ENCODE results near the gene SCGB1A1.

Gene SCGB1A1

DNA sequence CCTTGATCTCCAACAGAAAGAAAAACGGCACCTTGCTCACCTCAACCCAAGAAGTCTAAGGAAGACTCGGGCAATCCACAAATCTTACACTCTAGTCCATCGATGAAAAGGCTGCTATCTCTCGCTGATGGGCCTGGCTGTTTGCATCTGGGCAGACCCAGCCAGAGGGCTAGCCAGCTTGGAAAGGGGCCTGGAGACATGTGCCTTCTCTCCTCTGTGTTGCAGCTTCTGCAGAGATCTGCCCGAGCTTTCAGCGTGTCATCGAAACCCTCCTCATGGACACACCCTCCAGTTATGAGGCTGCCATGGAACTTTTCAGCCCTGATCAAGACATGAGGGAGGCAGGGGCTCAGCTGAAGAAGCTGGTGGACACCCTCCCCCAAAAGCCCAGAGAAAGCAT, 3.2 kb downstream of the SCGB1A1 start:
- no peak for DNase-seq (ENCODE audit: low read depth in 2 of 2)

DNA sequence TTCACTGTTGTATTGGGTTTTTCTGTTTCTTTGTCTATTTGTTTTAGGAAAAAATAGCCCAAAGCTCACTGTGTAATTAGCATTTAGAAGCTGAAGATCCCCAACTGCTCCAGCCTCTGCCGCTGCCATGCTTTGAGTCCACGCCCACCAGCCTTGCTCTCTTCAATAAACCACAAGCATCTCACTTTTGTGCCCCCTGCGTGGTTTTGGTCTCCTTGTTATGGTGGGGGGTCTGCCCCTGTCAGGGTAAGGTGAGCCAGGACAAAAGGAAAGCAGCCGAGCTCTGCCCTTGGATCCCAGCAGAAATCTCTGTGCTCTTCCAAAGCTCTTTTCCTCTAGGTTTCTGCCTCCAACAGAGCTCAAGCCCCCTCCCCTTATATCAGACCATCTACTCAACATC, 4.2 kb downstream of the SCGB1A1 start:
- DNase-seq (ENCODE audit: low read depth in 2 of 2) = no peak

DNA sequence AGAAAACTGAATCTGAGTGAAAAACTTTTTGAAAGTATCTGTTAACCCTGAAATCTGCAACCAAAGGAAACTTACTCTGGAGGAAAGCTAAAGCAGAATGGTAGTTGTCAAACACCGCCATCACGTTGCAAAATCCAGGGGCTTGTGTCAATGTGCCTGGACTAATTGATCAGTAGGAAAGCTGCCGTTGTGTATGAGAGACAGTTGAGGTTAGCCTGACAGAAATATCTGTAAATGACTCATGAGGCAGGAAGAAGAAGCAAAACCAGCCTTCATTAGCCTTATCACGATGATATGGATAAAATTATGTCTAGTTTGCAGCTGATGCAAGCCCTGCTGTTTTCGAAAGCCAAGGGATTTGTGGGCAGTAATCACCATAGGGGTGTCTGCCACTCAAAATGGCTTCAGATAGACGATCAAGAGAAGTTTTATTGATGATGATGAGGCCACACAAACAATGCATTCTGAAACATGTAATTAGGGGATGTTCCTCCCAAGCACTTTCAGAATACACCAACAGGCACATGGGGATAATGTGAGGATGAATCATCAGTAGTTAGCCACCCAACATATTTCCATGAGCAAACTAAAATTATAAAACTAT, 8.9 kb downstream of the SCGB1A1 start:
- no peak for DNase-seq (ENCODE audit: low read depth in 2 of 2)

DNA sequence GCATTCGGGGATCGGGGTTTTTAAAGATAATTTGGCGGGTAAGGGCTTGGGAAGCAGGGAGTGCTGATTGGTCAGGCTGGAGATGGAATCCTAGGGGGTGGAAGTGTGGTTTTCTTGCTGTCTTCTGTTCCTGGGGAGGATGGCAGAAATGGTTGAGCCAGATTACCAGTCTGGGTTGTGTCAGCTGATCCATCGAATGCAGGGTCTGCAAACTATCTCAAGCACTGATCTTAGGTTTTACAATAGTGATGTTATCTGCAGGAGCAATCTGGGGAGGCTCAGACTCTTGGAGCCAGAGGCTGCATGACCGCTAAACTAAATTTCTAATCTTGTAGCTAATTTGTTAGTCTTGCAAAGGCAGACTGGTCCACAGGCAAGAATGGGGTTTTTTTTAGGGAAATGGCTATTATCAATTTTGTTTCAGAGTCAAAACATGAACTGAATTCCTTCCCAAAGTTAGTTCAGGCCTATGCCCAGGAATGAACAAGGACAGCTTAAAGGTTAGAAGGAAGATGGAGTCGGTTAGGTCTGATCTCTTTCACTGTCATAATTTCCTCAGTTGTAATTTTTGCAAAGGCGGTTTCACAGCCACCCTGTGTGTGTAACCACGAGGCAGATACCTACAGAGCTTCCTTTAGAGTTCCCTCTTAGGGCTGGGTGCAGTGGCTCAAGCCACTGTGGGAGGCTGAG, 10.2 kb downstream of the SCGB1A1 start:
- no peak for DNase-seq (ENCODE audit: low read depth in 2 of 2)

DNA sequence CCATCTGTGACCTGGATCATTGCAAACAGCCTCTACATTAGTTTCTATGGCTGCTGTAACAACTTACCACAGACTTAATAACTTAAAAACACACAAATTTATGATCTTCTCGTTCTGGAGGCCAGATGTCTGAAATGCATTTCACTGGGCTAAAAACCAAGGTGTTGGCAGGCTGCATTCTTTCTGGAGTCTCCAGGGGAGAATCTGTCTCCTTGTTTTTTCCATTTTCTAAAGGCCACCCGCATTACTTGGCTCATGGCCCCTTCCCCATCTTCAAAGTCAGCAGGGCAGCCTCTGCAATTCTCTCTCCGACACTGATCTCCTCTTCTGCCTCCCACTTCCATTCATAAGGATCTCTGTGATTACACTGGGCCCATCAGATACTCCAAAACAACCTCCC, 11.6 kb downstream of the SCGB1A1 start:
- no peak for DNase-seq (ENCODE audit: low read depth in 2 of 2)

DNA sequence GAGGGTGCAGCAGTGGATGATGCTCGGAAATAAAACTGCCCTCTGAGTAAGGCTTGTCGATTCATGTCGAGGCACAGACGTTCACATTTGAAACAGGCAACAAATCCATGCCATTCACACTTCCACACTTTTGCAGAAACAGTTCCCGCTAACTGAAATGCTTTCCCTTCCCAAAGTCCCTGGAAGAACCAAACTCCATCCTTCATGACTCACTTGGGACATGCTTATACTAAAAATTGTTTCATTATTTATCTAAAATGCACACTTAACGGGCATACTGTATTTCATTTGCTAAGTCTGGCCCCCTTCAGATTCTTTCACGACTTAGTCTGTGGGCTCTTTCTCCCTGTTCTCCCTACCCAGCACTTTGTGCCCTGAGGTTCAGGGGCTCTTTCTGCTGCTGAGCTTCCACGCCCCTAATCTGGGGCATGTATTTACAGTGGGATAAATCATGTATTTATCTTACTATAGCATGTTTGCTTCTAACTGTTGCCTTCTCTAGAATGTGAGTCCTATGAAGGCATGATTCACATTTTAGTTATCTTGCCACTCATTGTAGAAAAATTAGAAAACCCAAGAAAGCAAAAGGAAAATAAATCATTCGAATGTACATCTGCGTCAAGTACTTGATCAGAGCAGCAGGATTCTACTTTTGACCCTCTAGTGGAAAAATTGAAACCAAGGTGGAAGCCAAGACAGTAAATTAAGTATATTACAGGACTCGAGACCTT, 12.5 kb downstream of the SCGB1A1 start:
- DNase-seq (ENCODE audit: low read depth in 2 of 2) = no peak

DNA sequence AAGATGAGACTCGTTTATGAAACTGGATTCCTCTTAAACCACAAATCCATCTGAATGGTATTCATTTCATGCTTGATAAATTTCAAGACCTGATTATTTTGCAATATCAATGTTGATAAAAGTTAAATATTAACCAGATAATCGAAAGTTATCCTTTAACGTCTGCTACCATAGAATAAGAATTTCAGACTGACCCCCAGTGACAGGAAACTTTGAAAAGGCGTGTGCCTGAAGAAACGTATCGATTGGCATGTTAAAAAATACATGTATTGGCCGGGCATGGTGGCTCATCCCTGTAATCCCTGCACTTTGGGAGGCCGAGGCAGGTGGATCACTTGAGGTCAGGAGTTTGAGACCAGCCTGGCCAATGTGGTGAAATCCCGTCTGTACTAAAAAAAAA, 13.9 kb downstream of the SCGB1A1 start:
- DNase-seq (ENCODE audit: low read depth in 2 of 2) = no peak

DNA sequence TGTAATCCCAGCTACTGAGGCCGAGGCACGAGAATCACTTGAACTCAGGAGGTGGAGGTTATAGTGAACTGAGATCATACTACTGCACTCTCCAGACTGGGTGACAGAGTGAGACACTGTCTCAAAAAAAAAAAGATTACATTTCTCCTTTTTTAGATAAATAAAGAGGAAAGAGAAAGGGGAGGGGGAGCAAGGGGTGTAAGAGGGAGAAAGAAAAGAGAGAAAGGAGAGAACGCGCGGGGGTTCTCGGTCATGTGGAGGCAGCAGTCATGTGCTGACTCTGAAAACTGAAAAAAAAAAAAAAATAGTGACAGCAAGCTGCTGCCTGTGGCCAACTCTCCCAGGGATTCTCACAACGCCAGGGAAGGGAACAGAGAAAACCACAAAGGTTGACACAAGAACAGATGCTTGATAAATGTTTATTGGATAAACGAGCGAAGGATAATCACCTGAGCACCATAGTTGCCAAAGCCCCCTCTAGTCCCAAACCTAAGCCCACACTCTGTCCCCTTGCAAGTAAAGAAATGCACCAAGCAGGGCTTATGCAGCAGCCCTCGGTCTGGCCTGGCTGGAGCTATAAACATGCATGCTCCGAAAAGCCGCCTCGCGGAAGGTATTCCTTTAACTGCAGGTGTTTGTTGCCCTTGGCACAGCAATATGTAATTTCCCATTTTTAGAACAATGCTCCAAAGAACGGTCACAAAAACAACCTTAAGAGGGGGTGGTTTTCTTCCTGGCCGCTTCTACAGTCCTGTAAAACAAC, 14.5 kb downstream of the SCGB1A1 start:
- DNase-seq (ENCODE audit: low read depth in 2 of 2) = no peak

DNA sequence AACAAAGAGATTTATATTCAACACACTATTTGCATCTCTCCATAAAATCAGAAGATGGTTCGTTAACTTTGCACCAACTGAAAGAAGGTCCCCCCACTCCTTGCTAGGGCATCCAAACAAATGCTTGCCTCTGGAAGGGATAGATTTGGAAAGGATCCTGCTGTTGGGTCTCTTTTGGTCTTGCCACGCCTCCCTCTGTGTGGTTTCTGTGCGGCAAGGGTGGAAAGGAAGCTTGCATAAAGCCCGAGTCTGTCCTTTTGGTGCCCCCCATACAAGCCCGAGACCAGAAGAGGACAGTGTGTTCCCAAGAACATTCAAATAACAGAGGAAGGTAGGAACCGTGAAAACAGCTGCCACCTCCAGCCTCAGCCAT, 15.1 kb downstream of the SCGB1A1 start:
- no peak for DNase-seq (ENCODE audit: low read depth in 2 of 2)

DNA sequence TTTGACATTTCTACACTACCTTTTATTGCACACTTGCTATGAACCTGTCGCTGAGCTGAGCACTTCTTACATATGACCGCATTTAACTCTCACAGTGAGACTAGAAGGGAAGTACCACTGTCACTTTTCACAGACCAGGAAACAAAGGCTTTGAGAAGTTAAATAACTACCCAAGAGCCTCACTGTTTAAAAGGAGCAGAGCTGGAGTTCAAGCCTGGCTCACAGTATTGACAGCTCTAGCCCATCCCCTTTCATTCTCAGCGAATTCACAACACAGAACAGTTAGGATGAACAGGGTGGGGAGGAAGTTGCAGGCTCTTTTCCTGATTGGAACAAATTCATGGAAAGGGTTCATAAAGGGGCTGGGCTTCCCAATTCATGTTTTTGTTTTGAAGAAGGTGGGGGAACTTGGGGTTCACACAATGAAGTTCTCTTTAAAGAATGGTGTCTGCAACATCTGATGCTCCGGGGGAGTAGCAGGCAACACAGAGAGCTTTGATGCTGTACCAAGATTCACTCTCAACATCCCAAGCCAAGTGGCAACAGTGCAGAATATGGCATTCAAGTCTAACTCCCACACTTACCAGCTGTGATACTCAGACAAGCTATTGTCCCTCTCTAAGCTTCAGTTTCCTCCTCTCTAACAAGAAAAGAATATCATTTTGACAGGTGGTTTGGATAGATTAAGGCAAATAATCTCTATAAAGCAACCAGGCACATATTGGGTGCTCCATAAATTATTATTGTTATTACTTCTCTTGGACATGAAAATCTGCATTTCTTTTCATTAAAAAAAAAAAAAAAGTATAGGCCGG, 17.2 kb downstream of the SCGB1A1 start:
- DNase-seq (ENCODE audit: low read depth in 2 of 2) = no peak

DNA sequence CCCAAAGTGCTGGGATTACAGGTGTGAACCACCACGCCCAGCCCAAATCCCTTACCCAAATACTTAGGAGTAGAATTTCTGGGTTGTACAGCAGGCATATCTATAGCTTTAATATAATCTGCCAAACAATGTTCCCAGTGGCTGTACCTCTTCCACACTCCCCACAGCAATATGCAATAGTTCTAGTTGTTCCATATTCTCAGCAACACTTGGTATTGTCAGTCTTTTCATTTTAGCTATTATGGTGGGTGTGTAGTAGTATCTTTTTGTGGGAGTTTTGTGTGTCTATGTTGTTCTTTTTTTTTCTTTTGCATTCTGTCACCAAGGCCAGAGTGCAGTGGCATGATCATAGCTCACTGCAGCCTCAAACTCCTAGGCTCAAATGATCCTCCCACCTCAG, 18.8 kb downstream of the SCGB1A1 start:
- no peak for DNase-seq (ENCODE audit: low read depth in 2 of 2)

DNA sequence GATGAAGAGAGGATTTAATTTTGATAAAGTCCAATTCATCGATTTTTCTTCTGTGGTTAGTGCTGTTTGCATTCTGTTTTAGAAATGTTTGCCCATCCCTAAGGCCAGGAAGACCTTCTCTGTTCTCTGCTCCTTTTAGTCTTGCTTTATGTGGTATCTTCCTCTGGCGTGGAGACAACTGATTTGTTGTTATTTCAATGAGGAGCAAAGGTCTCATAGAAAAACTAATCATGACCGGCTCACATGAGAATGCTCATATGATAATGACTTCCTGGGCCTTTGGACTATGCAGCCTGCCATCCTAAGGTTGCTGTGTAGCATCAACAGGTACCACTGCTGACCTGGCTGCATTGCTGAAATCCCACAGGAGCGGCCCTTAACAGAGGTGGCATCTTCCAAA, 19.8 kb downstream of the SCGB1A1 start:
- no peak for DNase-seq (ENCODE audit: low read depth in 2 of 2)

DNA sequence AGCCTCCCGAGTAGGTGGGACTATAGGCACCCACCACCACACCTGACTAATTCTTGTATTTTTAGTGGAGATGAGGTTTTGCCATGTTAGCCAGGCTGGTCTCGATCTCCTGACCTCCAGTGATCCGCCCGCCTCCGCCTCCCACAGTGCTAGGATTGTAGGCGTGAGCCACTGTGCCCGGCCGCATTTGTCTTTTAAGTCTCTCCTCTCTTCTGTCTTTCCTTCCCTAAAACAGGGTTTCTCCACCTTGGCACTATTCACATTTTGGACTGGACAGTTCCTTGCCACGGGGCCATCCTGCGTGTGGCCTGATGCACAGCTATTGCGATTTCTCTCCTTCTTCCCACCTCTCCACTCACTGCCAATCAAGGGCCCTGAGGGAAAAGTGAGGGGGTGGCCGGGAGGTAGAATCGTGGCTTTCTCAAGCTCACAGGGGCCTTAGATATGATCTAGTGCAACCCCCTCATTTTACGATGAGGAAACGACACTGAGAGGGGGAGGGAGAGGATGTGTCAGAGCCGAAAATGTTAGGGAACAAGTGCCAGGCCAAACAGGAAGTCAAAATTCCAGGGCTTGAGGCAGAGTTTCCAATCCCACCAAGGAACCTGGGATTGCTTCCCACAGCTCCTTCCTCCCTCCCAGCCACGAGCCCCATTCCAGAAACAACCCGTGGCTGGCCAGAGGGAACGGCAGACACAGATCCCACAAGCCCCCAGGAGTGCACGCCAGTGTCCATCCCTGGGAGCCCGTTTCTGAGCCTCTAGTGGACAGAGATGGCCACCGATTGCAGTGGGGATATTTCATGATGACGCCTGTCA, 21.2 kb downstream of the SCGB1A1 start:
- DNase-seq (ENCODE audit: low read depth in 2 of 2) = no peak

DNA sequence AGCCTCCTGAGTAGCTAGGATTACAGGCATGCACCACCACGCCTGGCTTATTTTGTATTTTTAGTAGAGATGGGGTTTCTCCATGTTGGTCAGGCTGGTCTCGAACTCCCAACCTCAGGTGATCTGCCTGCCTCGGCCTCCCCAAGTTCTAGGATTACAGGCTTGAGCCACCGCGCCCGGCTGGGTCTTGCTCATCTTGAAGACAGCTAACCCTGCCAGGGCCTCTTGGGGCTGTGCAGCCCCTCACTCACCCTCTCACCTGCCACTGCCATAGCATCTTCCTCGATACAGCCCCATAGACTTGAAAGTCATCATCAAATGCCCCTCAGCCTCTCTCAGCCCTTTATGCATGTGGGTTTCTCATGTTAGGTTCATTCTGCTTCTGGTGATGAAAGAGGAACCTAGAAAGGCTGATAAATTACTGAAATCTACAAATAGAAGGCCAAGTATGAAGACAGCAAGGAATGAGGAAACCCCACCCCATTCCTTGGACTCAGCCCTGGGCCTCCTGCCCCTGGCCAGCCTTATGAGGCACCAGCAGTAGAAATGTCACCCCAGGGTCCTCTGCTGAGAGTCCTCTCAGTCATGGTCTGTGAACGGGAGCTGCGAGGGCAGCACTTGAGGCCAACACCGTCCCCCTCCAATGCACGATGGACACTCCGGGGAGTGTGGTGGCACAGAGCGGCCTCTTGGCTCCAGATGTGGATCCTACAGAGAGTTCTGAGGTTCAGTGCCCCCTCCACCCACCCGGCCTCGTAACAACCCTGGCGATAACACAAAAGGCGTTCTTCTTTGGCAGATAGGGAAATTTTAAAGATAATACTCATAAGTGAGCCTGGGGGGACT, 24.8 kb downstream of the SCGB1A1 start:
- no peak for DNase-seq (ENCODE audit: low read depth in 2 of 2)

DNA sequence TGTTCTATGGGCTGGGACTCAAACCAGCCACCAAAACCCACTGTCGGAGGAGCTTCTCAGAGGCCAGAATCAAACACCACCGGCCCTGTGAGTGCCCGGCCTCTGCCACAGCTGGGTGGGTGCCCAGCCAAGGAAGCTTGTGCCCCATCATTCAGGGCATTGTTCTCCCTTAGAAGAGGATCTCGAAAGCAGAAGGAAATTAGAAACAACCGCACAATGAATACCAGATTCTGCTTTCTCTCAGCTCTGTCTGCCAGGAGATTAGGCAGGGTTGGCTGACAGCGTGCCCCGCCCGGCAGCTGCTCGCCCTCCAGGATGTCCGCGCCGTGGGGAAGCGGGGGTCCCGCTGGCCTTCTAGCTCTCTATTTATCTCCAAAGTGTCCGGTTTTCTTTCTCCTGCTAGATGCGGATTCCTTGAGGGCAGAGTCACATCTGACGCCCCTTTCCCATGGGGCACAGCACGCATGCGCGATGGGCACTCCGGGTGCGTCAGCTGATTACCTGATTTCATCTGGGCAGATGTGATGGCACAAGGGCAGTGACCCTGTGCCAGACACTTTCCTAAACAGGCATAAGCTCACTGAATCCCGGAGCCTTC, 25.5 kb downstream of the SCGB1A1 start:
- no peak for DNase-seq (ENCODE audit: low read depth in 2 of 2)

DNA sequence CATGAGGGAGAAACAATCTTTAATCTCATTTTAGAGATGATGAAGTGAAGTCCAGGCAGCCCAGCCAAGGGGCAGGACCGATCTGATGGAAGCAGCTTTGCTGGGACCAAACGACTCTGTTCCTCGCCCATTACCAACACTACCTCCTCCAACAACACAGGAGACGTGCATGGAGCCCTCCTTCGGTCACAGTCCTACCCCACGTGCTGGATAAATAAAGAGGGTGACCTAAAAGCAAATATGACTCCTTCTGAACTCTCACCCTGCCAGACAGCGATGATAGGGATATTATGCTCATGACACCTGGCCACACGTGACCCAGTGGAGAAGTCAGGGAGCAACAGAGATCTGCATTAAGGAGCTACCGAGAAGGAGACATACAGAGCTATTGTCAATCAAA, 26.0 kb downstream of the SCGB1A1 start:
- no peak for DNase-seq (ENCODE audit: low read depth in 2 of 2)

DNA sequence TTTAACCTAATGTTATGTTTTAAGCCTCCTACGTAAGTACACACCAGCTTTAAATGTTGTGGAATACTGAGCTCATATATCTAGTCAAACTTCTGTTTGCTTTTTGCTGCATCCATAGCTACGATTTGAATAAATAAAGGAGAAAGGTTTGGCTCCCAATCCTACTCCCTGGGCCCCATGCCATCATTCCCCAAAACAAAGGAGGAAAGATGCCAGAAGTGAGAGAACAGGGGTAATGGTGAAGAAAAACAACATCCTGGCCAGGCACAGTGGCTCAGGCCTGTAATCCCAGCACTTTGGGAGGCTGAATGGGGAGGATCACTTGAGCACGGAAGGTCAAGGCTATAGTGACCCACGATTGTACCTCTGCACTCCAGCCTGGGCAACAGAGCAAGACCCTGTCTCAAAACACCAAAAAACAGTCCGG, 26.5 kb downstream of the SCGB1A1 start:
- no peak for DNase-seq (ENCODE audit: low read depth in 2 of 2)

DNA sequence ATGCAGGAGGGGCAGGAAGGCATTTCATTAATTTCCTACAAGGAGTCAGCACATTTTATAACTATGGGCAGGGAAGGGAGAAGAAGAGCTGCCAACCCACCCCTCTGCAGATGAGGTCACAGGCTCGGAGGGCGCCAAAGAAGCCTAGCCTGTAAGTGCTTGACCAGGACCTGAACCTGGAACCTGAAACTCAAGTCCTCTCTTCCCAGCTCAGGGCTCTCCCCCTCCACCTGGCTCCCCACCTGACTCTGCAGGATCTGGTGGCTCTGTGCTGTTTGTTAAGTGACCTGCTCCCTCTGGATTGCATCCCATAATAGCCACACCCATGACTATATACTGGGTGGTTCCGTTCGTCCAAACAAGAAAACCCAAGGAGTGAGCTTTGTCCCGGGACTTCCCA, 27.3 kb downstream of the SCGB1A1 start:
- no peak for DNase-seq (ENCODE audit: low read depth in 2 of 2)

DNA sequence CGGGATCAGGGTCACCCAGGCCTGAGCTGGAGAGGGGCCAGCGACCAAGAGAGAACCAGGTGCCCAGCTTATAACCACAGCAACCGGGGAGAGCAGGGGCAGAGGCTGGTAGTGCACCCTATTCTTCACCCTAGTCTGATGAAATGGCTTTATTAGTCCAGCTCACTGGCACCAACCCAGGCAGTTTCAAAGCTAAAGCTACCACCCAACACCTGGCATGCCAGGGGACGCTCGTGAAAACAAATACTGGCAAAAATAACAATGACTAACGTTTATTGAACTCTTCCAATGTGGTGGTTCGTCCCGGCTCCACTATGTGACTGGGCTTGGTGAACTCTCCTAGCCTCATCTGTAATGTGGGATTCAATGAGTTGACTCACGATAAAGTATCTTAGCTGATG, 30.6 kb downstream of the SCGB1A1 start:
- no peak for DNase-seq (ENCODE audit: low read depth in 2 of 2)

Data from stimulated activated CD8-positive, alpha-beta memory T cell treated with anti-CD3 and anti-CD28 coated beads, Interleukin-7, amount 100 ng/mL, for 1 hour (primary cell).